ENCODE data around the gene EMILIN2.
"Not testable (repeated sequence)": the region's sequence is repeated elsewhere in the genome, so short reads cannot be mapped to it uniquely, and the experiment has no call there.

EMILIN2 gene

DNA sequence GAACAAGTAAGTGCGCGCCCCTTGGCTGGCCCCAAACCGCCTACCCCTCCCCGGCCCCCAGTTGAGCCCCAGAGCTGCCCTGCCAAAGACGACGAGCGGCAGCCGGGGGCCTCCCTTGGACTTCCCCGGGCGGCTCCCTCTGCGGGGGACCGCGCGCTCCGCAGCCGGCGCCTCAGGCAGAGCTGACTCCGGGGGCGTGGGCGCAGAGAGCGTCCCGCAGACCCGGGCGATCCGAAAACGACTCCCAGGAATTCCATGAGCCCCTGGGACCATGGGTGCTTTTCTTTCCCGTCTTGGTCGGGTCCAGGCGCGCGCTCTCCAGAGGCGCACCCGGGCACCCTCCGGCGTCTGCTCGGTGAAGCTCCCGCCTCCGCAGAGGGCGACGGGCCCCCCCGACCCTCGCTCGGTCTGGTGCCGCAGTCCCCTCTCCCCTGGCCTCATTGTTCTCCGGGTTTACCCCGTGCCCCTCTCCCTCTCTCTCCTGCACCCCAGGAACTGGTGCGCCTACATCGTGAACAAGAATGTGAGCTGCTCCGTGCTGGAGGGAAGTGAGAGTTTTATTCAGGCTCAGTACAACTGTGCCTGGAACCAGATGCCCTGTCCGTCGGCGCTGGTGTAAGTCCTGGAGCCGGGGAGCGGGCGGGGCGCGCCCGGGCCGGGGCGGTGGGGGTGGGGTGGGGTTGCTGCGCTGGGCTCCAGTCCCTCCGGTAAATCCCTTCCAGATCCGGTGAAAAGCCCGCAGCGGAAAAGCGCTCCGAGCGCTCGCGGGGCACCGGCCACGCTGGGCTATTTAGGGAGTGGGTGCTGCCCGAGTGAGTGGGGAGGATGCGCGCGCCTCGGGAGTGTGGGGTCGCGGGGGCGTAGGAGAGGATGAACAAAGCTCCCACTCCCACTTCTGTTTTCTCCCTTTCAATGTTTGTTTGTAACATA is 776 bp downstream of the EMILIN2 start:
- no peak for DNase-seq

DNA sequence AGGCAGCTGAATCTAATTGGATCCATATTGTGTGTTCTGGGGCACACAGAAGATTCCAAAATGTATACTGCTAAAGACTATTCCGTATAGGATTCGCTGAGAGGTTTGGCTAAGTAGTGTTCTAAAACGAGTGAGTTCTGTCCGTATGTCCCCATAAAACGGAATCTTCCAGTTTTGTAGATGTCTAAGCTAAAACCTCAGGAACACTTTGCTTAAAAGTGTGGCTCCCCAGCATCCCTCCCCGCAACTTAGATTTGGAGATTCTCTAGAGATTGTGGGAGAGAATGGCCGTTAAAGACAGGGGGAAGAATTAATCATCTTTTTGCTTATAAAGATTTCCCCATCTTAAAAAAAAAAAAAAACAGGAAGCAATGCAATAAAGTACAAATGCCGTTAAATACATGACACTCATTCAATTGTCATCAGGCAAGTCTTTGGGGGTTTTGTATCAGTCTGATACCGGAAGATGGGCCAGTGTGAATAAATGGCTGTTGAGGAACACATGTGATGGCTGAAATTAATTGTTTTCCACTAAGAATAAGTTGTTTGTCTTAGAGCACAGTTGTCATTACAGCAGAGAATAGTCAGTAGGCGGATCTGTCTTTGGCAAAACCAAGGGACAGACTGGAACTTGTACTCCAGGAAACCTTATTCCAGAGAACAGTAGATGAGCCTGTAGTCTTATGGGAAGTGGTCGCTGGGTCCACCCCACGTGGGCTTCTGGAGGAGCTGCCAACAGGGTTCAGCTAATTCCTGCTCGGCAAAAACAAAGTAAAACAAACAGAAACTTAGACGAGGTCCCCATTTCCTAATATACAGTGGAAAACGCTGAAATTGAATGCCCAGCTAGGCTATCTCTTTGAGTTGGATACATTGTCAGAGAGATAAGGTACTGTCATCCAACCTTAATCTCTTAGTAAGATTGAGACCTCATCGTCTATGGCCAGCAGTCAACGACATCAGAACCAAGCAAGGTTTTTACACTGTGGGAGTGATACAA is 1.7 kb downstream of the EMILIN2 start:
- DNase-seq: no peak

DNA sequence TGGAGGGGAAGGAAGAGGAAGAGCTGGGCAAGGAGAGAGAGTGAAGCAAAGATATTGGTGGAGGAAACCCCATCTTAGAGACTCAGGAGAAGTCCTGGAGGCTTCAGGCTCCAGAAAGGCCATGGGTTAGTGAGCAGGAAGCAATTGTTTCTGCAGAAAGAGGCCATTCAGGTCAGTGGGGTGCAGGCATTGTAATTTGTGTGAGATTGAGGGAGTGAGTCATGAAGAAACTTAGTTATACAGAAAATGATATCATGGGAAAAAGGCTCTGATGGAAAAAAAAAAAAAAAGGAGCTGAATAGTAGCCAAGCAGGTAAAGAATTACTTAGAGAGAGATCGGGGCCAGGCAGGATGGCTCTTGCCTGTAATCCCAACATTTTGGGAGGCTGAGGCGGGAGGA is 4.0 kb downstream of the EMILIN2 start:
- no peak for DNase-seq

DNA sequence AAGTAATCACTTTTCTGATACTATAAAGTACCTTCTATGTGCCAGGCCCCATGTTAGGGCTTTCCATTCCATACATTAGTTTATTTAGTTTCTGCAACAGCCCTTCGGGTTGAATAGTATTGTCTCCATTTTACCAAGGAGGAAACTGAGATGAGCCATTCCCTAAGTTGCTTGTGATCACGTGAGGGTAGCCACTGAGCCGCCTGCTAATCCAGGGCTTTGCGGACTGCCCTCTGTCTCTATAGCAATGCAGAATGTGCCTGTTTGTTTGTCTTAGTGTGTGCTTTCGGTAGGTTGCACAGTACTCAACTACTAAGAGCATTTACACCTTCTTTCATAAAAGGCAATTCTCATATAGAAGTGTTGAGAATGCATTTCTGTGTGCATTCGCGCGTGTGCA is 5.0 kb downstream of the EMILIN2 start:
- DNase-seq: no peak

DNA sequence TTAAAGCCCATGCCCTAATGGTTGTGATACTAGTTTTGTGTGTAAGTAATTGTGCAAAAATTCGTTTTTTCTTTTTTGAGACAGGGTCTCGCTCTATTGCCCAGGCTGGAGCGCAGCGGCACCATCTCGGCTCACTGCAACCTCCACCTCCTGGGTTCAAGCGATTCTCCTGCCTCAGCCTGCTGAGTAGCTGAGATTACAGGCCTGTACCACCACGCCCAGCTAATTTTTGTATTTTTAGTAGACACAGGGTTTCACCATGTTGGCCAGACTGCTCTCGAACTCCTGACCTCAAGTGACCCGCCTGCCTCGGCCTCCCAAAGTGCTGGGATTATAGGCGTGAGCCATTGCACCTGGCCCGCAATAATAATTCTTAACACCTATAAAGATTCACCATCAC is 5.7 kb downstream of the EMILIN2 start:
- not testable (repeated sequence) for DNase-seq

DNA sequence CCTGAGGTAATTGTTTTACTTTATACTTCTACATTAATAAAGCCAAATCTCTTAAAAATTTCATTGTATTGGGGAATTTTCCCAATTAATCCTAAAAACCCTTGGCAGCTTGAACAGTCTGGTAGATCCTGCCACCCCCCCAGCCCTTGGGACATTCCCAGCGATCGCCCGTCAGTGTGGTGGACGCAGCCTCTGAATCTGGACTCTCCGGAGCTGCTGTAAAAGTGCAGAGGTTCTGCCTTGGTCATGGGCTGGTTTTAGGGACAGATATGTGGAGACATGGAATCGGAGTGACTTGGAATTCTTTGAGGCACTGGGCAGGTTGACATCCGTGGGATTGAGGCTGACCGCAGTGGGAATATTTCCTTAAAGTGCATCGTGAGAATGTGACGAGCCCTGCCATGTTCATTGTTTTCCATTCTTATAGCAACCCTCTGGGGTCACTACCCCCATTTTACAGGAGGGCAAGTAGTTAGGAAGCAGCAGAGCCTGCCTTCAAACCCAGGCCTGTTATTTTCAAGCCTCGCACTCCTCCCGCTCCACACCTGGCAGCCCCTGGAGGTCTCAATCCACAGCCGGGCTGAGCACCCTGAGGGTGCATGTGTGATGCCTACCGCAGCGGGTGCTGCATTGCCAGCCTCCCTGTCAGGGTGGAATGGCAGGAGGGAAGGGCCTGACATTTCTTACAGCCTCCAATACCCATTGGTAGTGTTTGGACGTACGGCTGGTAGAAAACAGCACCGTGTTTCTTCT is 6.5 kb downstream of the EMILIN2 start:
- DNase-seq: no peak

DNA sequence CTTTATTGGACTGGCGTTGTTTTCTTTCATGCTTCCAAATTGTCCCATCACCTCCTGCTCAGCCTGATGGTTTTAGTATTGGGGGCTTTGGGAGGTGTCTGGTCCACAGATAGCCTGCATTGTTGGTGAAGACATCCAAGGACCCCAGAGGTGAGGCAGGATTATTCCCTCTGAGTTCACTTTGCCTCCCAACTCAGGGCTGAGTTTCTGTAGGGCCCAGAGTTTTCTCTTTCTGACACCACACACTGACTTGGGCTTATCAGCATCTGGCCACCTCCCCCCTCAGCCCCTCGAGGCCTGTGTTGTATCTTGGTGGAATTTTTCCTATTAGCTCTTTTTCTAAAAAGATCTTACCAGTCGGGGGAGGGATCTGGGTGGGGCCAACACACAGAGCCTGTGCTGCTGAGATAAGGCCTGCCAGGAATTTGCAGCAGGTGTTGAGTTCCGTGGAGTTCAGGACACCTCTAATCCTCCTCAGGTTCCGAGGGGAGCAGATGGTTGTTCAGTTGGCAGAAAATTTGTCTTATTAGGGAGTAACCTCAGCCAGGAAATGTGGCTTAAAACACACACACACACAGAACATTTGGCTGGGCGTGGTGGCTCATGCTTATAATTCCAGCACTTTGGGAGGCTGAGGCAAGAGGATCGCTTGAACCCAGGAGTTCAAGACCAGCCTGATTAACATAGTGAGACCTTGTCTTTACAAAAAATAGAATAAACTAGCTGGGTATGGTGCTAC is 7.3 kb downstream of the EMILIN2 start:
- no peak for DNase-seq

DNA sequence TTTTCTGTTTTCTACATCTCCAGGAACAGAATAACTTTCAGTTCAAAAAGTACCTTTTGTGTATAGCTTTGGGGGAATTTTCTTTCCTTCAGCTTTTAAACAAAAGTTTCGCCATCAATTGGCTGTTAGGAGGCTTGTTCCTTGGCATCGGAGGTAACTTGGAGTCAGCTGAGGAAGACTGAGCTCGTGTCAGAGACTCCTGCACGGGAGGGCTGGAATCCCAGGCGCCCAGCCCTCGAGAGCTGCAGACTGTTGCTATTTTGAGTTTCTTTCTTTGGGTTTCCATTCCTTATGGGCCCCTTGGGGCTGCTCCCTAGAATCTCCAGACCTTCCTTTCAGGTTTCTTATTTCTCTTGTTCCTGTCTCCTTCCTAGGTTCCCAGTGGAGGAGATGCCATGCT is 8.1 kb downstream of the EMILIN2 start:
- no peak for DNase-seq

DNA sequence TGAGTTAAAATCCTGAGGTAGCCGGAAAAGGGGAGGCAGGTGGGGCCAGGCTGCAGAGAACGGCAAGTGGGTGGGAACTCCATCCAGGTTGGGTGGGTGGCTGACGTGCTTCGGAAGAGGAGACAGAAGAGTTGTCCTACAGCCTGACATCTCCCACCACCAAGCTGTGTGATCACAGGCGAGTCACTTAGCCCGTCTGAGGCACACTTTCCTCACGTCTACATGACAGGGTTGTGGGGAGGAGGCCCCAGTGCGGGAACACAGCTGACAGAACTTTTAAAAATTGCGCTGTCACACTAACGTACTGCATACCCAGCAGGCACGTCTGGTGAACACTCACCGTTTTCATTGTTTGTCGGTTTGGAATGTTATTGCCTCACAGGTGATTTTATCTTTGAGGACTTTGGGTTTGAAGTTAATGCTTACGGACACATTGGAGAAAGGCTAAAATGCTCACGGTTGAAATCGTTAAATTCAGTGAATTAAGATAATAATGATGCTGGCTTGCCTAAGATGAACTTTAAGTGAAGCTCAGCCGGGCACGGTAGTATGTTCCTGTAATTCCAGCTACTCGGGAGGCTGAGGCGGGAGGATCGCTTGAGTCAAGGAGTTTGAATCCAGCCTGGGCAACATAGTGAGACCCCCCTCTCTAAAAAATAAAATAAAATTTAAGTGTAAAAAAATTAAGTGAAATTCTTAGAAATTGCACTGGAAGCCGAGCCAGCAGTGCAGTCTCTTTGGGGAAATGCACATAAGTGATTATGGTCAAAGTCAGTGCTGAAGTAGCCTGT is 8.9 kb downstream of the EMILIN2 start:
- no peak for DNase-seq

DNA sequence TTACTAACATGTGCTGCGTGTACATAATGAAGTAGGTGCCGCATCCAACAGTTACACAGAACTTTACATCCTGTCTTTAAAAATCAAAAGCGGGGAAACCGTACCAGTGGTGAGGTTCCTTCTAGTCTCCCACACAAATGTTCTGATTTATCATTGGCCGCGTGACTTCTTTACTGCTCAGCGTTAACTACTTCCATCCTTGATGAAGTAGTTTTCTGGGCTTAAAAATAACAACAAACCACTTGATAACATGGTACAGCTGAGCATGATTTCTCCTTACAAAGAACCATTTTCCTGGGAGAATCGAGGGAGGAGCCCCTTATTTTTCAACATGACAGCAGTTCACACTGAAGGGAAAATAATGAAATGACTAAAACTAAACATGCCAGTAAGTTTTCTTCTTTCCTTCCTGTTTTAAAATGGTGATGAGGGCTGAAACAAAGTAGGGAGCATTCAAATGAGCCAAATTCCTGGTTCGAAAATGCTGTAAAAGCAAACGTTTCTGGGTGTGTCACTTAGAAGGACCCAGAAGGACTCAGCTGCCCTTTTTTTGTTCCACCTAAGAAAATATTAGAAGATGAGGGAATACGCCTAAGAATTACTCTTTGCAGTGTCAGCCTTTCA is 9.9 kb downstream of the EMILIN2 start:
- no peak for DNase-seq

DNA sequence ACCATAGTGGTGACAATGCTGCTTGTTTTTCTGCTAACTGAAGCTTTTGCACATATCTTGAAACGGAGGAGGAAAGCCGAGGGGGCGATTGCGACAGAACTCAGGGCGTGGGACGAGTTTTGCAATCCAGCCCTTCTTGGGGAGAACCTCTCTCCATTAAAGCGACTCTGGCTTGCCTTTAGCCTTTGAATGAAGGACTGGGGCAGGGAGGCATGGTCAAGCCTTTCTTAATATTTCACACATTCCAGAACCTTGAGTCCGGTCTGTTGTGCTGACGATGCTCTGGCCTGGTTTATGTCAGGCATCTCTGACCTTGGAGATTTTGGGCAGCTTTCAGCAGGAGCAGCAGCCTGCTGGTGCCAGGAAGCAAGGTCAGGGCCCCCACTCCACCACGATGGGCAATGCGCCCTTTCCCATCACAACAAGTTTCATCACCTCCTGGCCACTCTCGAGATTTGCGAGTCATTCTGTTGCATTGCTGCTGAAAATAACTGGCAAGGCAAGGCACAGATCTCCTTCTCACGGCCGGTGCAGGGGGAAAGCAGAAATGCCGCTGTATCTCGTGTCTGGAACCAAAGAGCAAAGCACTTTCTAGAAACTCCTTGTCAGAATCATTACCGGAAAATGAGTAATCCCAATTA is 10.8 kb downstream of the EMILIN2 start:
- DNase-seq: no peak

DNA sequence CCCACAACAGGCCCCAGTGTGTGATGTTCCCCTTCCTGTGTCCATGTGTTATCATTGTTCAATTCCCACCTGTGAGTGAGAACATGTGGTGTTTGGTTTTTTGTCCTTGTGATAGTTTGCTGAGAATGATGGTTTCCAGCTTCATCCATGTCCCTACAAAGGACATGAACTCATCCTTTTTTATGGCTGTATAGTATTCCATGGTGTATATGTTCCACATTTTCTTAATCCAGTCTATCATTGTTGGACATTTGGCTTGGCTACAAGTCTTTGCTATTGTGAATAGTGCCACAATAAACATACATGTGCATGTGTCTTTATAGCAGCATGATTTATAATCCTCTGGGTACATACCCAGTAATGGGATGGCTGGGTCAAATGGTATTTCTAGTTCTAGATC is 13.6 kb downstream of the EMILIN2 start:
- not testable (repeated sequence) for DNase-seq

DNA sequence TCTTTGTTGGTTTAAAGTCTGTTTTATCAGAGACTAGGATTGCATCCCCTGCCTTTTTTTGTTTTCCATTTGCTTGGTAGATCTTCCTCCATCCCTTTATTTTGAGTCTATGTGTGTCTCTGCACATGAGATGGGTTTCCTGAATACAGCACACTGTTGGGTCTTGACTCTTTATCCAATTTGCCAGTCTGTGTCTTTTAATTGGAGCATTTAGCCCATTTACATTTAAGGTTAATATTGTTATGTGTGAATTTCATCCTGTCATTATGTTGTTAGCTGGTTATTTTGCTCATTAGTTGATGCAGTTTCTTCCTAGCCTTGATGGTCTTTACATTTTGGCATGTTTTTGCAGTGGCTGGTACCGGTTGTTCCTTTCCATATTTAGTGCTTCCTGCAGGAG is 17.2 kb downstream of the EMILIN2 start:
- not testable (repeated sequence) for DNase-seq

DNA sequence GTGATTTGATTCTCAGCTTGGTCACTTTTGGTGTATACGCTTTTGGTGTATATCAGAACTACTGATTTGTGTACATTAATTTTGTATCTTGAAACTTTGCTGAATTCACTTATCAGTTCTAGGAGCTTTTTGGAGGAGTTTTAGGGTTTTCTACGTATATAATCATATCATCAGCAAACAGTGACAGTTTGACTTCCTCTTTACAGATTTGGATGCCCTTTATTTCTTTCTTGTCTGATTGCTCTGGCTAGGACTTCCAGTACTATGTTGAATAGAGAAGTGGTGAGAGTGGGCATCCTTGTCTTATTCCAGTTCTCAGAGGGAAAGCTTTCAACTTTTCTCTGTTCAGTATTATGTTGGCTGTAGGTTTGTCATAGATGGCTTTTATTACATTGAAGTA is 19.7 kb downstream of the EMILIN2 start:
- DNase-seq: not testable (repeated sequence)

DNA sequence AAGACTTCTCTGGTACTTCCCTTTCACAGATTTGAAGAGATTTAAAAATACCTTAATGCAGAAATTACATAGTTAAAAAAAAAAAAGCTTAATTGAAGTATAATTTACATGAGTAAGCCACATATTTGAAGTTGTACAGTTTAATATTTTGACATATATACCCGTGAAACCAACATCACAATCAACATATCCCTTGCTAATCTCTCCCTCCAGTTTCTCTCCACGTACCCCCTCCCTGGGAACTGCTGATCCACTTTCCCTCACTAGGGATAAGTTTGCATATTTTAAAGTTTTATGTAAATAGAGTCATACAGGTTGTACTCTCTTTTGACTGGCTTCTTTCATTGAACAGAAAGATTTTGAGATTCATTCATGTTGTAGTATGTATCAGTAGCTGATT is 22.4 kb downstream of the EMILIN2 start:
- DNase-seq: no peak

DNA sequence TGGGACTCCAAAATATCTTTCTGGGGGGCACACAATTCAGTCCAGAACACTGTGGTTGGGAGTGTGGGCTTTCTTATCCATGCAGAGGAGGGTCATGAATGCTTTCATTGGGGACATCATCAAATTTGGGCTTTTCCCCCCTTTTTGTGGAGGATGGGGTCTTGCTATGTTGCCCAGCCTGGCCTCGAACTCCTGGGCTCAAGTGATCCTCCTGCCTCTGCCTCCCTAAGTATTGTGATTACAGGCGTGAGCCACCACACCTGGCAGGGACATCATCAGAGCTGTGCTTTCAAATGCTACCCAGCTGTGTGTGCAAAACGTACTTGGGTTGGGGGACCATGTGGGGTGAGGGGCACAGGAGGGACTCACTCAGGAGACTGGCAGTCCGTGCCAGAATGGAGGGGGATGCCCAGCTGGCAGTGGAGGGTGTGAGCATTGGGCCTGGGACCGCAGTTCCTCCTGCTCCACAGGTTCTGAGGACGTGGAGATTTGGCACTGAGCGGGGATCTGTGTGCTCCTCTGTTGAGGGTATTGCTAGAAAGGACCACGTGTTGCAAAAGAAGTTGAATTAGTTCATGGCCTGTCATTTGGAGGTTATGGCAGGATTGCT is 24.4 kb downstream of the EMILIN2 start:
- no peak for DNase-seq

DNA sequence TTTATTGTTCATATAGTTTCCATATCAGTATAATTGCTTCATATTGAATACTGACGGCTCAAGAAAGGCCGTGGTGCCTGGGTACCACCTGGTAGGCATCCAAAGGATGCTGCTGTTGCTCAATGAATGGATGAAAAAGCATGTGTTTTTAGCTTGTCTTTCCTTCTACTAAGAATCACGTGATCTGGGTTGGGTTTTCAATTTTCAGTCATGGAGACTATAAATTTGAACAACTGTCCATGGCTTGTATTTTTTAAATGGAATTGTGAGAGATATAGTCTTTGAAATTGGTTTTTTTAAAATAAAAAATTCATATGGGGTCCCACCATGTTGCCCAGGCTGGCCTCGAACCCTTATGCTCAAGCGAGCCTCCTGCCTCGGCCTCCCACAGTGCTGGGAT is 25.3 kb downstream of the EMILIN2 start:
- DNase-seq: no peak

DNA sequence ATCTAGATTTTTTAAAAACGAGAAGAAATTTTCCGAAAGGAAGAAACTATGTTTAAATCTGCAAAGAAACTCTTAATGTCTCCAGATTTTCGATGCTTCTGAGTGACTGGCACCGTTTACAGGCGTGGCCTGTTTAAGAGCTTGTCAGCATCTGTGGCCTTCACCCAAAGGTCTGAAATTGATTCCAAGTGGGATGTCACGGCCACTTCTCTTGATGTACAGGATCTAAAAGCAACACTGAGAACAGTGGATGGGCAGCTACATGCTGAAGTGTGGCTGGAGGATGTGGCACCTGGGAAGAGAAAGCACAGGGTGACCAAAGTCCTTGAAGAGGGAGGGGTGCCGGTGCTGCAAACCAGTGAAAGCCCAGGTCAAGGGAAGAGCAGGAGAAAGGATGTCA is 28.0 kb downstream of the EMILIN2 start:
- DNase-seq: no peak

DNA sequence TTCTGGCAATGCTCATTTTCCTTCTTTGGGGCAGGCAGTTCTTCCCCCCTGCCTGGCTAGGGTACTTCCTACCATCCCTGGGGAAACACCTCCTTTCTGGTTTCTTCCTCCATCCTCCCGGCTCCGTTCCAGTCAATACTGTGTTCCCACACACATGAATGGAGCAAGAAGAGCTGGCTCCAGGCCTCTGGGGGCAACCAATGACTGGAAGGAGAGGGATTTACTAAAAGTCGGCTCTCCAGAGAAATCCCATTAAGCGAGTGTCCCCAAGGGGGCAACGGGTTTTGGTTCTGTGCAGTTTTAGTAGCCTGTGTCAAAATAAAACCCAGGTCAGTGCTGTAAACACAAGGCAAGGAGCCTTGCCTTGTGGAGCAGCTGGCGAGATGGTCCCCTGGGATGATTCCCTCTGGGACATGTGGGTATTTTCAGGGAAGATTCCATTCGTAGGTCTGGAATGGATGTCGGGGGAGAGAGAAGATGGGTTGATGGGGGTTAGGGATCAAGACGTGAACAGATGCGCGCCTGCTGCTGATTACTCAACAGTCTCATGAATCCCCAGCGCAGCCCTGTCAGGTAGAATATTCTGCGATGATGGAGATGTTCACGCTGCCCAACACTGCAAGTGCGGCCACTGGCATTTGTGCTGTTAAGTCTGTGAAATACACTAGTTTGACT is 32.0 kb downstream of the EMILIN2 start:
- DNase-seq: no peak

Data from SHP77 (cell line).